Measurements from ENCODE around the gene PPM1H. TPM values are rescaled to one million over a fixed set of nuclear protein-coding genes. Genes with fewer than 3 reads are reported as not detected.

PPM1H gene, protein sequence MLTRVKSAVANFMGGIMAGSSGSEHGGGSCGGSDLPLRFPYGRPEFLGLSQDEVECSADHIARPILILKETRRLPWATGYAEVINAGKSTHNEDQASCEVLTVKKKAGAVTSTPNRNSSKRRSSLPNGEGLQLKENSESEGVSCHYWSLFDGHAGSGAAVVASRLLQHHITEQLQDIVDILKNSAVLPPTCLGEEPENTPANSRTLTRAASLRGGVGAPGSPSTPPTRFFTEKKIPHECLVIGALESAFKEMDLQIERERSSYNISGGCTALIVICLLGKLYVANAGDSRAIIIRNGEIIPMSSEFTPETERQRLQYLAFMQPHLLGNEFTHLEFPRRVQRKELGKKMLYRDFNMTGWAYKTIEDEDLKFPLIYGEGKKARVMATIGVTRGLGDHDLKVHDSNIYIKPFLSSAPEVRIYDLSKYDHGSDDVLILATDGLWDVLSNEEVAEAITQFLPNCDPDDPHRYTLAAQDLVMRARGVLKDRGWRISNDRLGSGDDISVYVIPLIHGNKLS
- total RNA-seq, result 0.29 and 0.66 TPM in 2 replicates

GRCh38 chr12:62934799-62935674 lies at the start of gene PPM1H:
PPM1H (minus strand) TSS chr12:62935150; CDS start chr12:62934736, 414 bp downstream.

Other genes starting within 250 kb of the PPM1H start
- gene AVPR1A, start 216.1 kb upstream of the PPM1H start, total RNA-seq, result not detected in 2 replicates